Activated T-helper 2 cell treated with anti-CD3 and anti-CD28 coated beads, Interferon-gamma antibody, Interleukin-2, Interleukin-4, amounts not matched to agents 10 μg/mL and 5 μg/mL and 100 μg/mL, durations not matched to agents 14 hours and 24 hours and 36 hours (primary cell): ENCODE measurements around the gene SHC4. TPM values are rescaled to one million over a fixed set of nuclear protein-coding genes. Genes with fewer than 3 reads are reported as not detected.

Source experiments
- DNase-seq: peaks from one replicate; pipeline ENCODE4 v3.0.0; 2021; ENCODE audit warnings: low spot score
- H3K27ac Mint-ChIP-seq: one replicate; pipeline ENCODE4 v1.8.0; 2021; ENCODE audit warnings: mixed read lengths
- H3K27me3 Mint-ChIP-seq: one replicate; pipeline ENCODE4 v1.8.0; 2021; ENCODE audit warnings: low read depth, mixed read lengths
- H3K36me3 Mint-ChIP-seq: one replicate; pipeline ENCODE4 v1.8.0; 2021; ENCODE audit warnings: low read depth, mixed read lengths
- H3K4me1 Mint-ChIP-seq: one replicate; pipeline ENCODE4 v1.8.0; 2021; ENCODE audit warnings: low read depth, mixed read lengths
- H3K4me3 Mint-ChIP-seq: one replicate; pipeline ENCODE4 v1.8.0; 2021; ENCODE audit warnings: low read depth, mild to moderate bottlenecking, moderate library complexity, mixed read lengths
- H3K9me3 Mint-ChIP-seq: one replicate; pipeline ENCODE4 v1.8.0; 2021; ENCODE audit warnings: mixed read lengths
- intact Hi-C: fragments of 100-400 bp; cut with micrococcal nuclease; formaldehyde crosslinking; loops from one replicate; pipeline ENCODE4 v1.15.1; 2023
- total RNA-seq: library from RNA; stranded (reverse); gene quantifications from 2 replicates; pipeline ENCODE4 v1.2.3, GENCODE V29; 2022

The SHC4 gene
- total RNA-seq, 1 donor from 2014 or later, result 8.3 TPM

GRCh38 chr15:48964898-48965297, 1.2 kb upstream of the SHC4 start:
- H3K27me3 Mint-ChIP-seq, result no peaks in the 10 kb centered on the region
- H3K4me3 Mint-ChIP-seq, result peak overlapping the region; percentile 65
- DNase-seq, result no peak
- intact Hi-C loops, result loop anchor here (5.0 kb wide), 1 partner anchor 153 kb away; the partner anchor contains the start of gene CEP152
- peak overlapping the region; percentile 97 for H3K27ac Mint-ChIP-seq
- H3K9me3 Mint-ChIP-seq, result no peaks in the 10 kb centered on the region
- peaks cover 14% of the 10 kb centered on the region for H3K36me3 Mint-ChIP-seq
- peaks cover 73% of the 10 kb centered on the region for H3K4me1 Mint-ChIP-seq

GRCh38 chr15:48962662-48963523, 826 bp downstream of the SHC4 start:
- Mint-ChIP-seq H3K4me3 (peak overlapping the region; percentile 79), H3K9me3 (no peaks in the 10 kb centered on the region), H3K4me1 (peaks cover 64% of the 10 kb centered on the region), H3K36me3 (peaks cover 12% of the 10 kb centered on the region), H3K27ac (peak overlapping the region; percentile 97), H3K27me3 (no peaks in the 10 kb centered on the region)
- no peak for DNase-seq
- intact Hi-C loops, result no loop called here

GRCh38 chr15:48955967-48956366, 7.8 kb downstream of the SHC4 start:
- Mint-ChIP-seq H3K27me3 (no peaks in the 10 kb centered on the region), H3K27ac (no peak overlapping the region), H3K36me3 (peaks cover 7% of the 10 kb centered on the region), H3K9me3 (peaks cover 4% of the 10 kb centered on the region), H3K4me1 (peaks cover 17% of the 10 kb centered on the region), H3K4me3 (no peak overlapping the region)
- intact Hi-C loops, result no loop called here
- DNase-seq, result no peak

GRCh38 chr15:48955370-48955769, 8.3 kb downstream of the SHC4 start:
- Mint-ChIP-seq H3K4me1 (peaks cover 14% of the 10 kb centered on the region), H3K9me3 (peaks cover 4% of the 10 kb centered on the region), H3K27me3 (no peaks in the 10 kb centered on the region), H3K36me3 (peaks cover 5% of the 10 kb centered on the region), H3K27ac (no peak overlapping the region), H3K4me3 (no peak overlapping the region)
- DNase-seq, result no peak
- intact Hi-C loops, result no loop called here

GRCh38 chr15:48954538-48954937, 9.2 kb downstream of the SHC4 start:
- H3K4me1 Mint-ChIP-seq, result peaks cover 7% of the 10 kb centered on the region
- H3K36me3 Mint-ChIP-seq, result peaks cover 5% of the 10 kb centered on the region
- H3K27ac Mint-ChIP-seq, result no peak overlapping the region
- intact Hi-C loops, result no loop called here
- no peaks in the 10 kb centered on the region for H3K27me3 Mint-ChIP-seq
- no peak overlapping the region for H3K4me3 Mint-ChIP-seq
- no peak for DNase-seq
- peaks cover 4% of the 10 kb centered on the region for H3K9me3 Mint-ChIP-seq

- peaks cover 9% of the 10 kb centered on the region for H3K9me3 Mint-ChIP-seq
- H3K4me3 Mint-ChIP-seq, result no peak overlapping the region
- DNase-seq, result no peak
- peaks cover 29% of the 10 kb centered on the region for H3K4me1 Mint-ChIP-seq
- H3K27me3 Mint-ChIP-seq, result no peaks in the 10 kb centered on the region
- no peak overlapping the region for H3K27ac Mint-ChIP-seq
- intact Hi-C loops, result loop anchor here (1.0 to 5.0 kb wide), 4 partner anchors 18 to 1315 kb away; no protein-coding TSS in a partner anchor
- peaks cover 13% of the 10 kb centered on the region for H3K36me3 Mint-ChIP-seq
These were observed 16.9 kb downstream of the SHC4 start for GRCh38 chr15:48946840-48947187.

- peaks cover 34% of the 10 kb centered on the region for H3K4me1 Mint-ChIP-seq
- H3K36me3 Mint-ChIP-seq, result peaks cover 14% of the 10 kb centered on the region
- DNase-seq, result no peak
- no peak overlapping the region for H3K4me3 Mint-ChIP-seq
- no peaks in the 10 kb centered on the region for H3K27me3 Mint-ChIP-seq
- intact Hi-C loops, result loop anchor here (1.0 to 5.0 kb wide), 4 partner anchors 17 to 1316 kb away; no protein-coding TSS in a partner anchor
- peak overlapping the region; percentile 86 for H3K27ac Mint-ChIP-seq
- H3K9me3 Mint-ChIP-seq, result peaks cover 9% of the 10 kb centered on the region
These were observed 17.5 kb downstream of the SHC4 start for GRCh38 chr15:48946074-48946839.

GRCh38 chr15:48945386-48945785, 18.3 kb downstream of the SHC4 start:
- H3K4me1 Mint-ChIP-seq, result peaks cover 42% of the 10 kb centered on the region
- peaks cover 21% of the 10 kb centered on the region for H3K36me3 Mint-ChIP-seq
- no peaks in the 10 kb centered on the region for H3K27me3 Mint-ChIP-seq
- intact Hi-C loops, result loop anchor here (5.0 kb wide), 1 partner anchor 1317 kb away; no protein-coding TSS in a partner anchor
- peak overlapping the region; percentile 86 for H3K27ac Mint-ChIP-seq
- H3K9me3 Mint-ChIP-seq, result peaks cover 9% of the 10 kb centered on the region
- H3K4me3 Mint-ChIP-seq, result no peak overlapping the region
- no peak for DNase-seq

- no peak for DNase-seq
- H3K36me3 Mint-ChIP-seq, result peaks cover 25% of the 10 kb centered on the region
- peaks cover 59% of the 10 kb centered on the region for H3K4me1 Mint-ChIP-seq
- H3K27me3 Mint-ChIP-seq, result no peaks in the 10 kb centered on the region
- H3K9me3 Mint-ChIP-seq, result peaks cover 9% of the 10 kb centered on the region
- peak overlapping the region; percentile 47 for H3K27ac Mint-ChIP-seq
- no peak overlapping the region for H3K4me3 Mint-ChIP-seq
- intact Hi-C loops, result loop anchor here (2.0 kb wide), 1 partner anchor 53 kb away; no protein-coding TSS in a partner anchor
These were observed 21.8 kb downstream of the SHC4 start for GRCh38 chr15:48941904-48942303.

- Mint-ChIP-seq H3K27me3 (no peaks in the 10 kb centered on the region), H3K36me3 (peaks cover 25% of the 10 kb centered on the region), H3K4me1 (peaks cover 49% of the 10 kb centered on the region), H3K9me3 (peaks cover 9% of the 10 kb centered on the region), H3K27ac (peak overlapping the region; percentile 85), H3K4me3 (peak overlapping the region; percentile 22)
- no peak for DNase-seq
- intact Hi-C loops, result loop anchor here (1.0 to 2.0 kb wide), 3 partner anchors 11 to 52 kb away; no protein-coding TSS in a partner anchor
These were observed 23.2 kb downstream of the SHC4 start for GRCh38 chr15:48940508-48940907.

- H3K4me1 Mint-ChIP-seq, result peaks cover 46% of the 10 kb centered on the region
- peaks cover 9% of the 10 kb centered on the region for H3K9me3 Mint-ChIP-seq
- peaks cover 25% of the 10 kb centered on the region for H3K36me3 Mint-ChIP-seq
- no peaks in the 10 kb centered on the region for H3K27me3 Mint-ChIP-seq
- intact Hi-C loops, result loop anchor here (1.0 to 2.0 kb wide), 3 partner anchors 10 to 51 kb away; no protein-coding TSS in a partner anchor
- no peak overlapping the region for H3K4me3 Mint-ChIP-seq
- no peak for DNase-seq
- peak overlapping the region; percentile 14 for H3K27ac Mint-ChIP-seq
These were observed 24.1 kb downstream of the SHC4 start for GRCh38 chr15:48939648-48940047.

GRCh38 chr15:48937886-48938285, 25.8 kb downstream of the SHC4 start:
- Mint-ChIP-seq H3K4me1 (peaks cover 37% of the 10 kb centered on the region), H3K36me3 (peaks cover 20% of the 10 kb centered on the region), H3K27me3 (no peaks in the 10 kb centered on the region), H3K9me3 (peaks cover 1% of the 10 kb centered on the region), H3K4me3 (no peak overlapping the region), H3K27ac (no peak overlapping the region)
- intact Hi-C loops, result no loop called here
- DNase-seq, result no peak
